ENCODE data around the gene VPS37B.

Gene VPS37B

GRCh38 chr12:122839907-122840554 lies 55.9 kb downstream of the VPS37B start:
- DNase-seq (ENCODE audit: low read depth in 1 of 2, low spot score in 1 of 2) = no peak
- Histone ChIP-seq H3K27ac (replicated peaks) (no peak overlapping the region), H3K27me3 (ENCODE audit: insufficient read depth, poor library complexity, severe bottlenecking) (no peaks in the 10 kb centered on the region), H3K4me3 (replicated peaks; ENCODE audit: insufficient read depth, low read length) (no peak overlapping the region)
- TF ChIP-seq CTCF (IDR thresholded peaks at IDR 0.05; ENCODE audit: insufficient read depth, low read length) = no peak
- no peak for TF ChIP-seq GABPA (IDR thresholded peaks at IDR 0.05; ENCODE audit: low read depth)
- no peak for TF ChIP-seq SPI1 (IDR thresholded peaks at IDR 0.05; ENCODE audit: borderline replicate concordance, low read depth)
- no peak for TF ChIP-seq REST (IDR thresholded peaks at IDR 0.05; ENCODE audit: insufficient replicate concordance, low read depth)
- TF ChIP-seq POLR2AphosphoS5 (IDR thresholded peaks at IDR 0.05; ENCODE audit: low read depth) = no peak

- H3K27ac ChIP-seq (replicated peaks) = no peak overlapping the region
- TF ChIP-seq POLR2AphosphoS5 (IDR thresholded peaks at IDR 0.05; ENCODE audit: low read depth) (no peak), SPI1 (IDR thresholded peaks at IDR 0.05; ENCODE audit: borderline replicate concordance, low read depth) (no peak), CTCF (IDR thresholded peaks at IDR 0.05; ENCODE audit: insufficient read depth, low read length) (no peak), REST (IDR thresholded peaks at IDR 0.05; ENCODE audit: insufficient replicate concordance, low read depth) (no peak), GABPA (IDR thresholded peaks at IDR 0.05; ENCODE audit: low read depth) (no peak)
- no peaks in the 10 kb centered on the region for H3K27me3 ChIP-seq (ENCODE audit: insufficient read depth, poor library complexity, severe bottlenecking)
- DNase-seq (ENCODE audit: low read depth in 1 of 2, low spot score in 1 of 2) = no peak
- no peak overlapping the region for H3K4me3 ChIP-seq (replicated peaks; ENCODE audit: insufficient read depth, low read length)
Measured at GRCh38 chr12:122838841-122839240, 57.1 kb downstream of the VPS37B start.

GRCh38 chr12:122837306-122838265 lies 58.3 kb downstream of the VPS37B start:
- Histone ChIP-seq H3K27ac (replicated peaks) (no peak overlapping the region), H3K27me3 (ENCODE audit: insufficient read depth, poor library complexity, severe bottlenecking) (no peaks in the 10 kb centered on the region), H3K4me3 (replicated peaks; ENCODE audit: insufficient read depth, low read length) (no peak overlapping the region)

More at GRCh38 chr12:122837306-122838265, 58.3 kb downstream of the VPS37B start:
- TF ChIP-seq GABPA (IDR thresholded peaks at IDR 0.05; ENCODE audit: low read depth) = no peak
- TF ChIP-seq SPI1 (IDR thresholded peaks at IDR 0.05; ENCODE audit: borderline replicate concordance, low read depth) = no peak
- no peak for TF ChIP-seq REST (IDR thresholded peaks at IDR 0.05; ENCODE audit: insufficient replicate concordance, low read depth)
- no peak for TF ChIP-seq POLR2AphosphoS5 (IDR thresholded peaks at IDR 0.05; ENCODE audit: low read depth)
- no peak for TF ChIP-seq CTCF (IDR thresholded peaks at IDR 0.05; ENCODE audit: insufficient read depth, low read length)
- DNase-seq (ENCODE audit: low read depth in 1 of 2, low spot score in 1 of 2) = no peak
